ENCODE measurements around the gene TM6SF1. TPM values are rescaled to one million over a fixed set of nuclear protein-coding genes. Genes with fewer than 3 reads are reported as not detected.

The TM6SF1 gene
- total and polyA plus RNA-seq, 9 of the 15 experiments (the other 6 are each of a cell fraction or from before 2014, with no cell fraction given), result 1.0 to 5.6 (median 3.5) TPM

DNA sequence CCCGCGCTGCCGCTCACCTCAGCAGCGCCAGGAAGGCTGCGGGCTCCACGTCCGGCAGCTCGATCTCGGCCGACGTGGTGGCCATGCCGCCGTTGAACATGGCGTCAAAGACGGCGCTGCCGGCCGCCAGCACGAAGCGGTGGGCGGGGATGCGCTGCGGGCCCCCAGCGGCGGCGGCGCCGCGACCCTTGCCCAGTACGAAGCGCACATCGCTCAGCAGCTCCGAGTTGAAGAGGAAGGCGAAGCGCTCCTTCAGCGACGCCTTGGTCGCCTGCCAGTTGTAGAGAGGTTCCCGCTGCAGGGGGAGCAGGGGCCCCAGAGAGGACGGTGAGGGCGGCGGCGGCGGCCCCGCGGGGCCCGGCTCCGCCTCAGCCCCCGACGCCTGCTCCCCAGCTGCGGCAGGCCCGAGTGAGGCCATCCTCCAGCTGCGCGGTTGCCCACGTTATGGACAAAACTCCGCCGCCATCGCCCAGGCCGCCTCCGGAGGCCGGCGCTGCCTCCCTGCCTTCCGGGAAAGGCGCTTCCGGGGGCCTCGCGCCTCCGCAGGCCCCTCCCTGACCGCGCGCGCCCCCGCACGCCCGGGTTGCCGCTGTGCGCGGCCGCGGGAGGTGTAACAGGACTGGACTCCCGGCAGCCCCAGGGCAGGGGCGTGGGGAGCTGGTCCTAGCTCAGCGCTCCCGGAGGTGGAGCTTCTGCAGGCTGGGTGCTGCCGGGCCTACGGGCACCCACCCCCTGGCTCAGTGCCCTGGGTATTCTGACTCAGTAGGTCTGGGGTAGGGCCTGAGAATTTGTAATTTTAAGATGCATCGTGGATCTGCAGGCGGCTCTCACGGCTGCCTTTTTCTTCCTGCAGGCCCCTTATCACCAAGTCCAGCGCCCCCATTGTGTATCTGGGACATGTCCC lies 40.5 kb upstream of the TM6SF1 start, which contains the start of gene BTBD1 (continued):
- TF ChIP-seq, protein P1, sequence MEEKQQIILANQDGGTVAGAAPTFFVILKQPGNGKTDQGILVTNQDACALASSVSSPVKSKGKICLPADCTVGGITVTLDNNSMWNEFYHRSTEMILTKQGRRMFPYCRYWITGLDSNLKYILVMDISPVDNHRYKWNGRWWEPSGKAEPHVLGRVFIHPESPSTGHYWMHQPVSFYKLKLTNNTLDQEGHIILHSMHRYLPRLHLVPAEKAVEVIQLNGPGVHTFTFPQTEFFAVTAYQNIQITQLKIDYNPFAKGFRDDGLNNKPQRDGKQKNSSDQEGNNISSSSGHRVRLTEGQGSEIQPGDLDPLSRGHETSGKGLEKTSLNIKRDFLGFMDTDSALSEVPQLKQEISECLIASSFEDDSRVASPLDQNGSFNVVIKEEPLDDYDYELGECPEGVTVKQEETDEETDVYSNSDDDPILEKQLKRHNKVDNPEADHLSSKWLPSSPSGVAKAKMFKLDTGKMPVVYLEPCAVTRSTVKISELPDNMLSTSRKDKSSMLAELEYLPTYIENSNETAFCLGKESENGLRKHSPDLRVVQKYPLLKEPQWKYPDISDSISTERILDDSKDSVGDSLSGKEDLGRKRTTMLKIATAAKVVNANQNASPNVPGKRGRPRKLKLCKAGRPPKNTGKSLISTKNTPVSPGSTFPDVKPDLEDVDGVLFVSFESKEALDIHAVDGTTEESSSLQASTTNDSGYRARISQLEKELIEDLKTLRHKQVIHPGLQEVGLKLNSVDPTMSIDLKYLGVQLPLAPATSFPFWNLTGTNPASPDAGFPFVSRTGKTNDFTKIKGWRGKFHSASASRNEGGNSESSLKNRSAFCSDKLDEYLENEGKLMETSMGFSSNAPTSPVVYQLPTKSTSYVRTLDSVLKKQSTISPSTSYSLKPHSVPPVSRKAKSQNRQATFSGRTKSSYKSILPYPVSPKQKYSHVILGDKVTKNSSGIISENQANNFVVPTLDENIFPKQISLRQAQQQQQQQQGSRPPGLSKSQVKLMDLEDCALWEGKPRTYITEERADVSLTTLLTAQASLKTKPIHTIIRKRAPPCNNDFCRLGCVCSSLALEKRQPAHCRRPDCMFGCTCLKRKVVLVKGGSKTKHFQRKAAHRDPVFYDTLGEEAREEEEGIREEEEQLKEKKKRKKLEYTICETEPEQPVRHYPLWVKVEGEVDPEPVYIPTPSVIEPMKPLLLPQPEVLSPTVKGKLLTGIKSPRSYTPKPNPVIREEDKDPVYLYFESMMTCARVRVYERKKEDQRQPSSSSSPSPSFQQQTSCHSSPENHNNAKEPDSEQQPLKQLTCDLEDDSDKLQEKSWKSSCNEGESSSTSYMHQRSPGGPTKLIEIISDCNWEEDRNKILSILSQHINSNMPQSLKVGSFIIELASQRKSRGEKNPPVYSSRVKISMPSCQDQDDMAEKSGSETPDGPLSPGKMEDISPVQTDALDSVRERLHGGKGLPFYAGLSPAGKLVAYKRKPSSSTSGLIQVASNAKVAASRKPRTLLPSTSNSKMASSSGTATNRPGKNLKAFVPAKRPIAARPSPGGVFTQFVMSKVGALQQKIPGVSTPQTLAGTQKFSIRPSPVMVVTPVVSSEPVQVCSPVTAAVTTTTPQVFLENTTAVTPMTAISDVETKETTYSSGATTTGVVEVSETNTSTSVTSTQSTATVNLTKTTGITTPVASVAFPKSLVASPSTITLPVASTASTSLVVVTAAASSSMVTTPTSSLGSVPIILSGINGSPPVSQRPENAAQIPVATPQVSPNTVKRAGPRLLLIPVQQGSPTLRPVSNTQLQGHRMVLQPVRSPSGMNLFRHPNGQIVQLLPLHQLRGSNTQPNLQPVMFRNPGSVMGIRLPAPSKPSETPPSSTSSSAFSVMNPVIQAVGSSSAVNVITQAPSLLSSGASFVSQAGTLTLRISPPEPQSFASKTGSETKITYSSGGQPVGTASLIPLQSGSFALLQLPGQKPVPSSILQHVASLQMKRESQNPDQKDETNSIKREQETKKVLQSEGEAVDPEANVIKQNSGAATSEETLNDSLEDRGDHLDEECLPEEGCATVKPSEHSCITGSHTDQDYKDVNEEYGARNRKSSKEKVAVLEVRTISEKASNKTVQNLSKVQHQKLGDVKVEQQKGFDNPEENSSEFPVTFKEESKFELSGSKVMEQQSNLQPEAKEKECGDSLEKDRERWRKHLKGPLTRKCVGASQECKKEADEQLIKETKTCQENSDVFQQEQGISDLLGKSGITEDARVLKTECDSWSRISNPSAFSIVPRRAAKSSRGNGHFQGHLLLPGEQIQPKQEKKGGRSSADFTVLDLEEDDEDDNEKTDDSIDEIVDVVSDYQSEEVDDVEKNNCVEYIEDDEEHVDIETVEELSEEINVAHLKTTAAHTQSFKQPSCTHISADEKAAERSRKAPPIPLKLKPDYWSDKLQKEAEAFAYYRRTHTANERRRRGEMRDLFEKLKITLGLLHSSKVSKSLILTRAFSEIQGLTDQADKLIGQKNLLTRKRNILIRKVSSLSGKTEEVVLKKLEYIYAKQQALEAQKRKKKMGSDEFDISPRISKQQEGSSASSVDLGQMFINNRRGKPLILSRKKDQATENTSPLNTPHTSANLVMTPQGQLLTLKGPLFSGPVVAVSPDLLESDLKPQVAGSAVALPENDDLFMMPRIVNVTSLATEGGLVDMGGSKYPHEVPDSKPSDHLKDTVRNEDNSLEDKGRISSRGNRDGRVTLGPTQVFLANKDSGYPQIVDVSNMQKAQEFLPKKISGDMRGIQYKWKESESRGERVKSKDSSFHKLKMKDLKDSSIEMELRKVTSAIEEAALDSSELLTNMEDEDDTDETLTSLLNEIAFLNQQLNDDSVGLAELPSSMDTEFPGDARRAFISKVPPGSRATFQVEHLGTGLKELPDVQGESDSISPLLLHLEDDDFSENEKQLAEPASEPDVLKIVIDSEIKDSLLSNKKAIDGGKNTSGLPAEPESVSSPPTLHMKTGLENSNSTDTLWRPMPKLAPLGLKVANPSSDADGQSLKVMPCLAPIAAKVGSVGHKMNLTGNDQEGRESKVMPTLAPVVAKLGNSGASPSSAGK (IDR thresholded peaks at IDR 0.05), result peak; percentile 35; the same call in 1 of the 2 replicates
- TF ChIP-seq SIN3B (IDR thresholded peaks at IDR 0.05; ENCODE audit: low read depth) (peak; percentile 39; the same call in 1 of the 2 replicates), TBL1XR1 (IDR thresholded peaks at IDR 0.05; ENCODE audit: low read length in 2 of 2) (no peak; a peak in 2 of 4 replicates), ERF (CRISPR knock-in tag; IDR thresholded peaks at IDR 0.05) (no peak), SIRT6 (IDR thresholded peaks at IDR 0.05; ENCODE audit: low read depth, low read length) (no peak), HNRNPUL1 (IDR thresholded peaks at IDR 0.05; ENCODE audit: low read length) (no peak), ZNF175 (CRISPR knock-in tag; IDR thresholded peaks at IDR 0.05; ENCODE audit: low read depth) (0 out of 2 replicates have a peak, but pooled peaks have one; percentile 25), GATAD2A (IDR thresholded peaks at IDR 0.05) (0 out of 2 replicates have a peak, but pooled peaks have one; percentile 33), COPS2 (conservative IDR thresholded peaks at IDR 0.05) (no peak), ATF2 (CRISPR knock-in tag; IDR thresholded peaks at IDR 0.05) (no peak)
- TF ChIP-seq, protein P2, sequence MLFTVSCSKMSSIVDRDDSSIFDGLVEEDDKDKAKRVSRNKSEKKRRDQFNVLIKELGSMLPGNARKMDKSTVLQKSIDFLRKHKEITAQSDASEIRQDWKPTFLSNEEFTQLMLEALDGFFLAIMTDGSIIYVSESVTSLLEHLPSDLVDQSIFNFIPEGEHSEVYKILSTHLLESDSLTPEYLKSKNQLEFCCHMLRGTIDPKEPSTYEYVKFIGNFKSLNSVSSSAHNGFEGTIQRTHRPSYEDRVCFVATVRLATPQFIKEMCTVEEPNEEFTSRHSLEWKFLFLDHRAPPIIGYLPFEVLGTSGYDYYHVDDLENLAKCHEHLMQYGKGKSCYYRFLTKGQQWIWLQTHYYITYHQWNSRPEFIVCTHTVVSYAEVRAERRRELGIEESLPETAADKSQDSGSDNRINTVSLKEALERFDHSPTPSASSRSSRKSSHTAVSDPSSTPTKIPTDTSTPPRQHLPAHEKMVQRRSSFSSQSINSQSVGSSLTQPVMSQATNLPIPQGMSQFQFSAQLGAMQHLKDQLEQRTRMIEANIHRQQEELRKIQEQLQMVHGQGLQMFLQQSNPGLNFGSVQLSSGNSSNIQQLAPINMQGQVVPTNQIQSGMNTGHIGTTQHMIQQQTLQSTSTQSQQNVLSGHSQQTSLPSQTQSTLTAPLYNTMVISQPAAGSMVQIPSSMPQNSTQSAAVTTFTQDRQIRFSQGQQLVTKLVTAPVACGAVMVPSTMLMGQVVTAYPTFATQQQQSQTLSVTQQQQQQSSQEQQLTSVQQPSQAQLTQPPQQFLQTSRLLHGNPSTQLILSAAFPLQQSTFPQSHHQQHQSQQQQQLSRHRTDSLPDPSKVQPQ (CRISPR knock-in tag; IDR thresholded peaks at IDR 0.05; ENCODE audit: borderline replicate concordance), result no peak

Data from K562 (cell line).